GM12892 (cell line): ENCODE measurements around the gene SLC49A4. TPM values are rescaled to one million over a fixed set of nuclear protein-coding genes. Genes with fewer than 3 reads are reported as not detected.
"Not testable (repeated sequence)": the region's sequence is repeated elsewhere in the genome, so short reads cannot be mapped to it uniquely, and the experiment has no call there.

Experiments
- DNase-seq: peaks from one replicate; pipeline ENCODE4 v3.0.0; 2011; ENCODE audit not compliant: insufficient read length
- FAIRE-seq: peaks from 2 replicates; lab custom pipeline; 2011; peaks lifted over from hg19 to GRCh38; lab: Jason Lieb, UNC
- POLR2A ChIP-seq: IDR thresholded peaks from 2 replicates; pipeline ENCODE4 v1.6.1; 2011; ENCODE audit warnings: low read depth, low read length, control low read depth
- POLR2AphosphoS5 ChIP-seq: IDR thresholded peaks from 2 replicates; pipeline ENCODE4 v1.6.1; 2011; ENCODE audit warnings: low read depth, low read length, control low read depth
- TAF1 ChIP-seq: IDR thresholded peaks from 2 replicates; pipeline ENCODE4 v1.6.1; 2011; ENCODE audit warnings: low read depth, mild to moderate bottlenecking, control low read depth, low read length, borderline replicate concordance
- polyA plus RNA-seq: library from polyadenylated mRNA; unstranded; fragments of >200 nt; gene quantifications from one replicate; pipeline ENCODE4 v1.2.1, GENCODE V29; 2012; ENCODE audit warnings: missing spikeins, inconsistent platforms; ENCODE audit not compliant: missing spikeins

Gene SLC49A4, protein sequence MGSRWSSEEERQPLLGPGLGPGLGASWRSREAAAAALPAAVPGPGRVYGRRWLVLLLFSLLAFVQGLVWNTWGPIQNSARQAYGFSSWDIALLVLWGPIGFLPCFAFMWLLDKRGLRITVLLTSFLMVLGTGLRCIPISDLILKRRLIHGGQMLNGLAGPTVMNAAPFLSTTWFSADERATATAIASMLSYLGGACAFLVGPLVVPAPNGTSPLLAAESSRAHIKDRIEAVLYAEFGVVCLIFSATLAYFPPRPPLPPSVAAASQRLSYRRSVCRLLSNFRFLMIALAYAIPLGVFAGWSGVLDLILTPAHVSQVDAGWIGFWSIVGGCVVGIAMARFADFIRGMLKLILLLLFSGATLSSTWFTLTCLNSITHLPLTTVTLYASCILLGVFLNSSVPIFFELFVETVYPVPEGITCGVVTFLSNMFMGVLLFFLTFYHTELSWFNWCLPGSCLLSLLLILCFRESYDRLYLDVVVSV
- 0.83 TPM for polyA plus RNA-seq

DNA sequence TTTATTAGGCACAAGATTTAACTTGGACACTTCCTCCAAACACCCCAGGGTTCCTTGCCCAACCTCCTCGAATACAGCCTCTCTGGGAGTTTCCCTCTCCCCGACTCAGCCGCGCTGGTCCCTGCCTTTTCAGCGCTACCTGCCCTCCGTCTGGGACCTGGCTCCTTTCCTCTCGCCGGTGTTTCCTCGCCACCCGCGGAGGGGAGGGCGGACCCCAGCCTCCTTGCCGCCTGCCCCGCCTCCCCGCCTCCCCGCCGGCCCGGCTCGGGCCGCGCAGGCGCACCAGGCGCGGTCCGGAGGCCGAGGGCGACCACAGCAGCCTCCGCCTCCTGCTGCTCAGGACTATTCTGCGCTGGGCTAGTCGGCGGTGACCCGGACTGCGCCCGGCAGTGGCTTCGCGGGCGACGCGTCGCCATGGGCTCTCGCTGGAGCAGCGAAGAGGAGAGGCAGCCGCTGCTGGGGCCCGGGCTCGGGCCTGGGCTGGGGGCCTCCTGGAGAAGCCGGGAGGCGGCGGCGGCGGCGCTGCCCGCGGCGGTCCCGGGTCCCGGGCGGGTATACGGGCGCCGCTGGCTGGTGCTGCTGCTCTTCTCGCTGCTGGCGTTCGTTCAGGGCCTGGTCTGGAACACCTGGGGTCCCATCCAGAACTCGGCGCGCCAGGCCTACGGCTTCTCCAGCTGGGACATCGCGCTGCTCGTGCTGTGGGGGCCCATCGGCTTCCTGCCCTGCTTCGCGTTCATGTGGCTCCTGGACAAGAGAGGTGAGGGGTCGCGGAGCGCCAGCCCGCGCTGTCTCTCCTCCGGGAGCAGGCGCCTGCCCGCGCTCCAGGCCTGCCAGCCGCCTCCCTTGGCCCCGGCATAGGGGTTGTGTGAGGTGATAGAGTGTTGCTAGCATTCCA, at the start of gene SLC49A4:
SLC49A4 (plus strand) TSS at position 291 of the 895 bp plus-strand sequence; CDS start at position 415, 124 bp downstream.
- DNase-seq: peak; percentile 83
- TF ChIP-seq POLR2A (peak; percentile 68; the same call in 1 of the 2 replicates), POLR2AphosphoS5 (no peak), TAF1 (no peak)
- FAIRE-seq: peak; percentile 88

DNA sequence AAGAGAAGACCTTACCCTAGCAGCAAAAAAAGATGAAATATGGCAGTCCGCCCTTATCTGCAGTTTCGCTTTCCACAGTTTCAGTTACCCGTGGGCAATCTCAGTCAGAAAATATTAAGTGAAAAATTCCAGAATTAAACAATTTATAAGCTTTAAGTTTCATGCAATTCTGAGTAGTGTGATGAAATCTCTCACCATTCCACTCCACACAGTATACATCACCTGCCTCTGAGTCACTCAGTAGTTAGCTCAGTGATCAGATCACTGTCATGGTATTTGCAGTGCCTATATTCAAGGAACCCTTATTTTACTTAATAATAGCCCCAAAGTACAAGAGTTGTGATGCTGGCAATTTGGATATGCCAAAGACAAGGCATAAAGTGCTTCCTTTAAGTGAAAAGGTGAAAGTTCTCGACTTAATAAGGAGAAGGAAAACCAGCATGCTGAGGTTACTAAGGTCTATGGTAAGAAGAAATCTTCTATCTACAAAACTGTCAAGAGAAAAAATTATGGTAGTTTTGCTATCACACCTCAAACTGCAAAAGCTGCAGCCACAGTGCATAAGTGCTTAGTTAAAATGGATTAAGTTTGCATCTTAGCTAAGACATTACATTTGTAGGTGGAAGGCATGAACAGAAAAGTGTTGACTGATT, 49.4 kb upstream of the SLC49A4 start:
- FAIRE-seq (no peak), DNase-seq (no peak)
- TF ChIP-seq TAF1 (no peak), POLR2A (no peak), POLR2AphosphoS5 (no peak)

DNA sequence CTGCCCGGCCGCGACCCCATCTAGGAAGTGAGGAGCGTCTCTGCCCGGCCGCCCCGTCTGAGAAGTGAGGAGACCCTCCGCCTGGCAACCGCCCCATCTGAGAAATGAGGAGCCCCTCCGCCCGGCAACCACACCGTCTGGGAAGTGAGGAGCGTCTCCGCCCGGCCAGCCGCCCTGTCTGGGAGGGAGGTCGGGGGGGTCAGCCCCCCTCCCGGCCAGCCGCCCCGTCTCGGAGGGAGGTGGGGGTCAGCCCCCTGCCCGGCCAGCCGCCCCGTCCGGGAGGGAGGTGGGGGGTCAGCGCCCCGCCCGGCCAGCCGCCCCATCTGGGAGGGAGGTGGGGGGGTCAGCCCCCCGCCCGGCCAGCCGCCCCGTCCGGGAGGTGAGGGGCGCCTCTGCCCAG, 47.6 kb upstream of the SLC49A4 start:
- FAIRE-seq, DNase-seq: not testable (repeated sequence)

DNA sequence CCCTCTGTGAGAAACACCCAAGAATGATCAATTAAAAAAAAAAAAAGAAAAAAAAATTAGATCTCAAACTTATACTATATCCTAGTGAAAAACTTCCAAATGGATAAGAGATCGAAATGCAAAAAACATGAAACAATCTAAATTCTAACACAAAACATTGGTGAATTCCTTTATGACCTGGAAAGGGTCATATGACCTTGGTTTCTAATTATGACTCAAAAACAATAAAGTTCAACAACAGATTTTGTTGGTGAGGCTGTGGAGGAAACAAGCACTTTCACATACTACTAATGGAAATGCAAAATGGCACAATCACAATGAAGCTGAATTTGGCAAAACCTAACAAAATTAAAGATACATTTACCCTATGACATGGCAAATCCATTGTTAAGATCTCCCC, 46.5 kb upstream of the SLC49A4 start:
- DNase-seq (no peak), FAIRE-seq (no peak)
- TF ChIP-seq POLR2AphosphoS5 (no peak), POLR2A (no peak), TAF1 (no peak)

DNA sequence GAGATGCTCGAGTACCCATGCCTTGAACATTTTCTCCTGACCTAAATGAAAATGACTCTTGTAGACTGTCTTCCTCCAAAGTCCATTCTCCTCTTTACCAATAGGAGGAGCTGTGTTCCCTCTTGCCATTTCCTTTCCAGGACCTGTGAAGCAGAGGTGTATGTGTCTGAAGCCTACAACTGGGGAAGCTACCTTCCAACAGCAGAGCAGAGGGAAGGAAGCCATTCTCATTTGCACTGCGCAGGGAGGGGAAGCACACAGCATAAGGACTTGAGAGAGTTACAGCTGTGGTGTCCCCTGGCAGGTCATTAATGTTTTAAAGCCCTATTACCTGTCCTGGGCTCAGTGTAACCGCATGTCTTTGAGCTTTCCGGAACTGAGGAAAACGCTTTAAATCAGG, 39.9 kb upstream of the SLC49A4 start:
- FAIRE-seq (peak; percentile 84), DNase-seq (no peak)
- TF ChIP-seq POLR2A (no peak), TAF1 (no peak), POLR2AphosphoS5 (no peak)

DNA sequence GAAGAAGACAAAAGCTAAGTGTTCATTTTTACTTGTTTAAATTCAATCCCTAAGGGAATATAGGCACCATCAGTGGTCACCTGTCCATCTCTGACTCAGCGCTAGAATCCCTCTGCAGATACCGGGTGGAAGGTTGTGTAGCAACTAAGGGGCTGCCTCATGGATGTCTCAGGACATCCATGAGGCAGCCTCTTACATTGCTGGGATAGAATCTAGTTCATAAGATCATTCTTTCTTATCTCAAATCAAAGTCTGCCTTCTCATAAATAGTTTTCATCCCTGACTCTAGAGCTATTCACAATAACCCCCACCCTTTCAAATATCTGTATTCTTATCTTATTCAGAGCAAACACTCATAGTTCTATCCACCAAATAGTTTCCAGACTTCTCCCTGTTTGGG, 39.4 kb upstream of the SLC49A4 start:
- no peak for TF ChIP-seq POLR2AphosphoS5
- no peak for TF ChIP-seq TAF1
- TF ChIP-seq POLR2A: no peak
- FAIRE-seq (no peak), DNase-seq (no peak)

DNA sequence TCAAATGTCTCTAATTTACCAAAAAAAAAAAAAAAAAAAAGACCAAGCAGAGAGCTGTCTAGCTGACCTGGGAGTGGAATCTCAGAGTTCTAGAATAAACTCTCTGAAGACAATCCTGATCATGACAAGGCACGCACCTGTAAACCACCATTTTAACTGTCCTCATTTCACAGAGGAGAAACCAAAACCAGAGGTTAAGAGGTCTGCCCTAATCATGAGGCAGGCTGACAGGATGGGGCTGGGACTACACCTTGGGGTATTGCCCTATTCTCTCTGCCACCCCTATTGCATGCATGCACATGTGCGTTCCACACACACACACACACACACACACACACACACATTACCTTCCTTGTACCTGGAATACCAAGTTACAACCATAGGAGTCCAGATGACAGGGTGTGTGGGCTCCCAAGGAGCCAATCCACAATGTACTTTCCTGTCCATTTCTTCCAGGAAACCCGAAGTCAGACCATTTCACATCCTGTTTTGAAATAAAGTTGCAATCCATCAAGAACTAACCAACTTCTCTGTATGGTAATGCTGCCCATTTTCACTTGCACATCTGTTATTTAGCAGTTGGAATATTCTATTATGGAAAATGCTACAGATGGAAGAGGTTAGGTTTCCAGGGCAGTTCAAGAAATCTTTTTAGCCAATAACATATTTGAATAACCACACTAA, 35.9 kb upstream of the SLC49A4 start:
- FAIRE-seq: no peak
- DNase-seq: no peak
- TF ChIP-seq POLR2A (no peak), TAF1 (no peak), POLR2AphosphoS5 (no peak)

DNA sequence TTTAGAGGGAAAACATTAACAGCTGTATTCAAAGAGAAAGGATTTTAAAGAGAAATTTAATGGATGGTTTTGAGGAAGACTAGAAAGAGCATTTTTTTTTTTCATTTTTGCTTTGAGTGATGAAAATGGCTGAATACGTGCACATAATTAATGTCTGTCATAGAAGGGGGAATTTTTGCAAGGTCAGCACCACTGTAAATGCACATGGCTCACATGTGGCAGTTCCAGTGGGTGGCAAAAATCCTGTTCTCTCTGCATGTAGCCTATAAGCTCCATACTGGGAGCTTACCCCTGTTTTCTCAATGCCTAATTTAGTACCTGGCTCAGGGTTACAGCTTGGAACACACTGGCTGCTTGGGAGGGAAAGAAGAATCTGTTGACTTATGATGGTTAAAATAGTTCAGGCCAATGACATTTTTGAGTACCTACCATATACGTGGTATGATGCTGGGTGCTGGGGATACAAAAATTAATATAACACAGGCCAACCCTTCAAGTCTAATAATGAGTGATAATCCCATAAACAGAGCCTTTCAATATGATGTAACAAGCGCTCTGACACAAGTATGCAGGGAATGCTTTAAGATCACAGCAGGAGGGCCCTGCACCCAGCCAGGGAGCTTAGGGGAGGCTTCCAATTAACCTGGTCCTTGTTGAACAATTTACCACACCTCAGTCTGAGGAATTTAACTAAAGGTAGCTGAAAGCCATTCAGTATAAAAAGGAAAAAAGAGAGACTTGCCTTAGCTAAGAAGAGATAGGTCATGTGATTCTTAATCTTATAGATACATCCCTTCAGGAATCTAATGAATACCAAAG, 34.2 kb upstream of the SLC49A4 start:
- FAIRE-seq (no peak), DNase-seq (no peak)
- TF ChIP-seq POLR2A (no peak), TAF1 (no peak), POLR2AphosphoS5 (no peak)

DNA sequence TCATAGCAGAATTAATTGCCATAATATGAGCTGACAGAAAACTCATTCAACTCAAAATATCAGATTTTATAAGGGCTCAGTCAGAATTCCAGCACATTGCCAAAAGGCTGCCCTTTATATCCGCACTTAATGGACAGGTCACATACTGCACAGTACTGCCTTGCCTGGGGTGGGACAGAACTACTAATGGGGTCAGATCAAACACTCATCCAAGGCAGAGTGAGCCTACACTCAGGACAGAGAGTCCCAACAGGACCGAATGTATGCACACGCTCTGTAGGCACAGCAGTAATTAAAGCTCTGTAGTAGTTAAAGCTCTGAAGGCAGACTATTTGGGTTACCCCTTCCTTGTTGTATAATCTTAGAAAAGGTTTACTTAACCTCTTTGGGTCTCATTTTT, 28.4 kb upstream of the SLC49A4 start:
- TF ChIP-seq TAF1 (no peak), POLR2A (no peak), POLR2AphosphoS5 (no peak)
- DNase-seq (no peak), FAIRE-seq (no peak)

DNA sequence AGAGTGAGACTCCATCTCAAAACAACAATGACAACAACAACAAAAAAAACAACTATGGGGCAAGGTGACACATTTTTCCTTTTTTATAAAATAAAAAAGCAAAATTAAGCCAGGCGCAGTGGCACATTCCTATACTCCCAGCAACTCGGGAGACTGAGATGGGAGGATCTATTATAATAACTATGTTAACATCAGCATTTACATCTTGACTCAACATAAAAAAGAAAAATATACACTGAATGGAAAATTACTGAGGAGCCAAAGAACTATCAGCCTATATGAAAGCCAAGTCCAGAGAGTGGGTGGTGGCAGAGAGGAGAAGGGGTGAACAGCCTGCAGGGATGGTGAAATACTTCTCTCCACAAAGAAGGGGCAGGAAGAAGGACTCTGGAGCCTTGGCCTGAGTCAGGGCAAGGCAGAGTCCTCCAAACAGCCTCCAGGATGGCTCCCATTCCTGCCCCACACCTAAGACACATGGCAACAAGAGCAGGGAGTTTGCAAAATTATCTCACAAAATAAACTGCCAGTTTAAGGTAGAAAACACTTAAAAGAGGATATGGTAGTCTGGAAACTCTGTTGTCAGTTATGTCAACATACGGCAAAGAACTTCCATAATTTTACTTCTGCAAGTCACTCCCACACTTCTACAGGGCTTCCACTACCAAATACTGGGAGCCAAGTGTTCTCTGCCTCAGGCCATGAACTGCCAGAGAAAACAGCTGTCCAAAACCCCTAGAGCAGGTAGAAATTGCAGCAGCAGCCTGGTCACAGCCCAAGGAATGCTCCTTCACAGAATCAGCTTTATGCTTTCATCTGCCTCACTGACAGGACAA, 27.1 kb upstream of the SLC49A4 start:
- FAIRE-seq (no peak), DNase-seq (no peak)
- TF ChIP-seq POLR2AphosphoS5 (no peak), POLR2A (no peak), TAF1 (no peak)
